Measurements from ENCODE around the gene TMF1. TPM values are rescaled to one million over a fixed set of nuclear protein-coding genes. Genes with fewer than 3 reads are reported as not detected.

Gene TMF1
- total RNA-seq = 73.2 TPM

GRCh38 chr3:69051756-69052471 is at the start of gene TMF1:
TSS of gene TMF1 (minus strand) at chr3:69052333. CDS start at chr3:69052086, 247 bp downstream.

GRCh38 chr3:69084326-69085167 is 32.4 kb upstream of the TMF1 start, which contains the start of gene ARL6IP5:
TSS of gene ARL6IP5 (plus strand) at chr3:69084937. CDS start at chr3:69085048, 111 bp downstream.

GRCh38 chr3:69080233-69080920 is 28.2 kb upstream of the TMF1 start, which contains the start of gene UBA3:
TSS of gene UBA3 (minus strand) at chr3:69080365. CDS start at chr3:69080353, 12 bp downstream.

GRCh38 chr3:69013253-69014021 is 38.7 kb downstream of the TMF1 start, which contains the start of gene EOGT:
TSS of gene EOGT (minus strand) at chr3:69013684. CDS start at chr3:69009846, 3,838 bp downstream.

Other genes starting within 250 kb of the TMF1 start
- 56.4 TPM for gene TAFA4, start 119.8 kb downstream of the TMF1 start, total RNA-seq
- gene EOGT, start 38.6 kb downstream of the TMF1 start, total RNA-seq = 88.0 TPM
- 115 TPM for gene UBA3, start 28.0 kb upstream of the TMF1 start, total RNA-seq
- gene ARL6IP5, start 32.6 kb upstream of the TMF1 start, total RNA-seq = 98.8 TPM
- 7.1 TPM for gene LMOD3, start 70.3 kb upstream of the TMF1 start, total RNA-seq

Data from camera-type eye (tissue), 1 donor.